A673 (cell line): ENCODE data around the gene TAF3. TPM values are rescaled to one million over a fixed set of nuclear protein-coding genes. Genes with fewer than 3 reads are reported as not detected.

Experiments
- BruUV-seq: library from RNA; stranded (reverse); fragments of 400-500 nt; replicated peaks from 2 replicates; lab custom pipeline; 2021; lab: Mats Ljungman, UMichigan
- CTCF ChIA-PET: fragments of 300-600 bp; sonication (Branson Sonifier 250); formaldehyde crosslinking; loops from one replicate; lab custom pipeline; 2022; ENCODE audit warnings: antibody characterized with exemption; lab: Charles Lee
- POLR2A ChIA-PET: fragments of 300-600 bp; sonication (Branson Sonifier 250); formaldehyde crosslinking; loops from one replicate; lab custom pipeline; 2022; ENCODE audit warnings: antibody characterized with exemption; ENCODE audit not compliant: low non-redundant PET; lab: Charles Lee
- DNase-seq: peaks from one replicate; pipeline ENCODE4 v3.0.0-alpha.2; 2015; ENCODE audit warnings: low spot score
- H3K27ac ChIP-seq: fragments of 200-600 bp; sonication (generic); 2 replicates; pipeline ENCODE4 v1.5.1; 2016; ENCODE audit warnings: mixed run types, low read depth, mild to moderate bottlenecking, mixed read lengths, antibody characterized with exemption, low read length; ENCODE audit not compliant: poor library complexity, severe bottlenecking
- H3K27me3 ChIP-seq: fragments of 200-600 bp; sonication (generic); replicated peaks from 2 replicates; pipeline ENCODE4 v1.6.1; 2017; ENCODE audit warnings: mixed run types, low read depth, mild to moderate bottlenecking, mixed read lengths, antibody characterized with exemption, low read length; ENCODE audit not compliant: insufficient read depth, poor library complexity
- H3K36me3 ChIP-seq: fragments of 200-600 bp; sonication (generic); 2 replicates; pipeline ENCODE4 v1.6.1; 2016; ENCODE audit warnings: mixed run types, mild to moderate bottlenecking, mixed read lengths, antibody characterized with exemption, low read length; ENCODE audit not compliant: insufficient read depth, poor library complexity, severe bottlenecking
- H3K4me1 ChIP-seq: fragments of 200-600 bp; sonication (generic); 2 replicates; pipeline ENCODE4 v1.6.1; 2017; ENCODE audit warnings: mixed run types, mild to moderate bottlenecking, mixed read lengths, antibody characterized with exemption, low read length; ENCODE audit not compliant: insufficient read depth, poor library complexity, severe bottlenecking
- H3K4me3 ChIP-seq: fragments of 200-600 bp; sonication (generic); 2 replicates; pipeline ENCODE4 v1.5.1; 2016; ENCODE audit warnings: low read depth, mixed run types, mild to moderate bottlenecking, mixed read lengths, low read length; ENCODE audit not compliant: poor library complexity, severe bottlenecking
- H3K9me3 ChIP-seq: fragments of 200-600 bp; sonication (generic); 2 replicates; pipeline ENCODE4 v1.6.1; 2016; ENCODE audit warnings: mixed run types, low read depth, mild to moderate bottlenecking, mixed read lengths, antibody characterized with exemption, low read length; ENCODE audit not compliant: poor library complexity, severe bottlenecking
- EZH2 ChIP-seq: fragments of 200-600 bp; sonication (generic); IDR thresholded peaks from 2 replicates; pipeline ENCODE4 v1.6.1; 2017; ENCODE audit warnings: borderline replicate concordance, low read depth, mild to moderate bottlenecking, mixed read lengths, antibody characterized with exemption, low read length; ENCODE audit not compliant: poor library complexity, severe bottlenecking
- intact Hi-C: fragments of 100-400 bp; cut with micrococcal nuclease; formaldehyde crosslinking; loops from one replicate; pipeline ENCODE4 v1.10.0; 2022; ENCODE audit not compliant: unreplicated experiment
- total RNA-seq: library from RNA; stranded (reverse); gene quantifications from 2 replicates; pipeline ENCODE4 v1.2.3, GENCODE V29; 2021
- TF ChIP-seq, protein P1 (sequence below): fragments of 300-800, 200-600 bp; sonication (generic); conservative IDR thresholded peaks from 2 replicates; pipeline ENCODE4 v1.5.1; 2017; ENCODE audit warnings: low read depth, mild to moderate bottlenecking, antibody characterized with exemption, low read length, moderate library complexity, mixed read lengths

The TAF3 gene
- total RNA-seq, 1 experiment from 2014 or later: 14.0 TPM

DNA sequence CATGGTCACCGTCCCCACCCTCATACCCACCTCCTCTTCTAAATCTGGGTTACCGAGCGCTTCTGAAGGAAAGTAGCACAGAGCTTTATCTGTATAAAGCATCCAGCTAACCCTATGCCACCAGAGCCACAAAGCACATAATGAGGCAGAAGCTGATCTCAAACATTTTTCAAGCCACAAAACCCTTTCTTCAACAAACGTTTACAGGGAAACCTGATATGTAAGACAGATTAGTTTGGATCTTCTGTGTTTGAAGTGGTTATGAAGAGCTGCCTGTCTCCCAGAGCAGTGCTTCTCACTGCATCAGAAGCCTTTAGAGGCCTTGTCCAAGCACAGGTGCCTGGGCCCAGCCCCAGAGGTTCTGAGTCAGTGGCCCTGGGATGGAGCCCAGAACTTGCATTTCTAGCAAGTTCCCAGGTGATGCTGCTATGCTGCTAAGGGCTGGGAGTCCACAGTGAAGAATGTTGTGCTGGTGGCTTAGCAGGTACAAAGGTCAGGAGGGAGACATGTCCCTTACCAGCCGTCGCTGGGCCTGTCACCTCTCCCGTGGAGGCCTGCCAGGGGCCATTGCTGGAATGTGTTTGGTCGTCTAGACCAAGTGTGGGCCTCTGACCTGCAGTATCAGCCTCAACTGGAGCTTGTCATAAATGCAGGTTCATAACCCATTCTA is 90.4 kb downstream of the TAF3 start:
- ChIA-PET CTCF (no interaction called here), POLR2A (no interaction called here)
- no peak for DNase-seq
- intact Hi-C loops: no loop called here
- H3K4me3 ChIP-seq: no peak overlapping the region
- no peaks in the 10 kb centered on the region for H3K27me3 ChIP-seq
- no peak overlapping the region for H3K27ac ChIP-seq
- no peaks in the 10 kb centered on the region for H3K9me3 ChIP-seq
- no peaks in the 10 kb centered on the region for H3K4me1 ChIP-seq
- no peak for TF ChIP-seq EZH2
- TF ChIP-seq, protein P1, sequence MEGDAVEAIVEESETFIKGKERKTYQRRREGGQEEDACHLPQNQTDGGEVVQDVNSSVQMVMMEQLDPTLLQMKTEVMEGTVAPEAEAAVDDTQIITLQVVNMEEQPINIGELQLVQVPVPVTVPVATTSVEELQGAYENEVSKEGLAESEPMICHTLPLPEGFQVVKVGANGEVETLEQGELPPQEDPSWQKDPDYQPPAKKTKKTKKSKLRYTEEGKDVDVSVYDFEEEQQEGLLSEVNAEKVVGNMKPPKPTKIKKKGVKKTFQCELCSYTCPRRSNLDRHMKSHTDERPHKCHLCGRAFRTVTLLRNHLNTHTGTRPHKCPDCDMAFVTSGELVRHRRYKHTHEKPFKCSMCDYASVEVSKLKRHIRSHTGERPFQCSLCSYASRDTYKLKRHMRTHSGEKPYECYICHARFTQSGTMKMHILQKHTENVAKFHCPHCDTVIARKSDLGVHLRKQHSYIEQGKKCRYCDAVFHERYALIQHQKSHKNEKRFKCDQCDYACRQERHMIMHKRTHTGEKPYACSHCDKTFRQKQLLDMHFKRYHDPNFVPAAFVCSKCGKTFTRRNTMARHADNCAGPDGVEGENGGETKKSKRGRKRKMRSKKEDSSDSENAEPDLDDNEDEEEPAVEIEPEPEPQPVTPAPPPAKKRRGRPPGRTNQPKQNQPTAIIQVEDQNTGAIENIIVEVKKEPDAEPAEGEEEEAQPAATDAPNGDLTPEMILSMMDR: no peak
- BruUV-seq: no TSS peak
- H3K36me3 ChIP-seq: no peaks in the 10 kb centered on the region

DNA sequence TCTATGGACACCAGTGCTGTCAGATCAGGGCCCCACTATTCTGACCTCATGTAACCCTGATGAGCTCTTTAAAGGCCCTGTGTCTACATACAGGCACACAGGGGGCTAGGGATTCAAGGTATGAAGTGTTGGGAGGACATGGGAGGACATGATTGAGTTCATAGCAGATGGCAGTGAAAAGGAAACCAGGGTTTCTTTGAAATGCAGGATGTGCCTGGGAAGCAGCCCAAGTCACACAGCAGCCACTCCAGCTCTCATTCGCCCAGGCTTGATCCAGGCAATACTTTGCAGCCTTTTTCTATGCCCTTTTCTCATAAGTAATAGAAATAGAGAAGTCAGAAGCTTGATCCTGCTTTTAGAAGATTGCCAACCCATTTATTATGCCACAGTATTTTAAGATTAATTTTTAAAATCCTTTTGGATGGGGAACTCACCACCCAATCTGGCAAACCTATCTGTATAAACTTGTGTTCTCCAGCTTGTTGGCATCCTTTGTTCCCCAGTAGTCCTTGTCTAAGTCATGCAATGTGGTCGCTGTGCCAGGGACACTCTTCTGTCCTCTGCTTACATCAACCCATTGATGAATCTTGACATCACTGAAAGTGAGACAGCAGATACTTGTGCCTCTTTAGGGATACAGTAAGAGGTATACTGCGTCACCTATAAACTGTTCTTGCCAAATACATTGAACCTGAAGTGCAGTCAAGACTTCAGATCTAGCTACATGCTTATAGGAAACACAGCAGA is 95.0 kb downstream of the TAF3 start:
- Histone ChIP-seq H3K4me3 (no peak overlapping the region), H3K9me3 (no peaks in the 10 kb centered on the region), H3K36me3 (no peaks in the 10 kb centered on the region), H3K4me1 (no peaks in the 10 kb centered on the region), H3K27ac (no peak overlapping the region), H3K27me3 (no peaks in the 10 kb centered on the region)
- no peak for TF ChIP-seq EZH2
- TF ChIP-seq, protein P1: no peak
- CTCF ChIA-PET: no interaction called here
- DNase-seq: no peak
- intact Hi-C loops: no loop called here
- POLR2A ChIA-PET: no interaction called here
- no TSS peak for BruUV-seq

DNA sequence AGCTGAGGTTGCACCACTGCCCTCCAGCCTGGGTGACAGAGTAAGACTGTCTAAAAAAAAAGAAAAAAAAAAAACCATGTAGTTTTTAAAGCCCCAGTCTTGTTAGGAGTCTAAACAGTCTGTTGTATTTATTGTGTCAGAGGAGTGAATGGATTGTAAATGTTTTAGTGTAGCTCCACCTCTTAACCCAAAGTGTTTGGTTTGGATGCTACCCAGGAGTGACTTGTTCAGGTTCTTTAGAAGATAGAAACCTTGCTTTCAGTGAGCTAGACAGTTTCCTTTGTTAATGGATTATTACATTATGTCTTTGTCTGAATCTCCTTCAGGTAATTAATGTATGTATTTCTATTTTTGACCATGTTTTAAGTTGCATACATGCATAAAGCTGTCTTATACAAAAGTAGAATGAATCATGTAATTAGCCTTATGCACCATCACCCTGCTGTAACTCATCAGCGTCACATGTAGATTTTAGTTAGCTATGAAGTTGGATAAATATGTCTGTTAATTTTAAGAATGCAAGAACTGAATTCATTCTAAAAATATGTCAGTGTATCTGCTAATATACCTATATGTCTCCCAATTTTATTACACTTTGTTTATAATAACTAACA is 97.7 kb downstream of the TAF3 start:
- TF ChIP-seq, protein P1: no peak
- TF ChIP-seq EZH2: no peak
- intact Hi-C loops: no loop called here
- H3K9me3 ChIP-seq: no peaks in the 10 kb centered on the region
- no peaks in the 10 kb centered on the region for H3K4me1 ChIP-seq
- CTCF ChIA-PET: no interaction called here
- no peak overlapping the region for H3K27ac ChIP-seq
- no peaks in the 10 kb centered on the region for H3K36me3 ChIP-seq
- BruUV-seq: no TSS peak
- DNase-seq: no peak
- no peaks in the 10 kb centered on the region for H3K27me3 ChIP-seq
- H3K4me3 ChIP-seq: no peak overlapping the region
- POLR2A ChIA-PET: no interaction called here
